HG03378 (cell line): ENCODE measurements around the gene MTF1.

ENCODE experiments used
- ATAC-seq: cut with Tn5 transposase; IDR thresholded peaks from one replicate; pipeline ENCODE4 v1.9.1; 2021; ENCODE audit warnings: mild to moderate bottlenecking, moderate library complexity; ENCODE audit not compliant: unreplicated experiment

The MTF1 gene

GRCh38 chr1:37831809-37832208 is 27.6 kb downstream of the MTF1 start:
- ATAC-seq: no peak

GRCh38 chr1:37831109-37831508 is 28.3 kb downstream of the MTF1 start:
- ATAC-seq: no peak

- no peak for ATAC-seq
These were observed 30.9 kb downstream of the MTF1 start for GRCh38 chr1:37828410-37829074.

- ATAC-seq: no peak
These were observed 33.9 kb downstream of the MTF1 start for GRCh38 chr1:37825506-37825905.

- ATAC-seq: no peak
These were observed 35.4 kb downstream of the MTF1 start for GRCh38 chr1:37824001-37824400.

- ATAC-seq: no peak
These were observed 36.2 kb downstream of the MTF1 start for GRCh38 chr1:37822906-37823815.

- ATAC-seq: no peak
These were observed 37.9 kb downstream of the MTF1 start for GRCh38 chr1:37821481-37821880.

- ATAC-seq: no peak
These were observed 41.9 kb downstream of the MTF1 start for GRCh38 chr1:37817481-37817880.

- no peak for ATAC-seq
These were observed 45.1 kb downstream of the MTF1 start for GRCh38 chr1:37814252-37814651.

- ATAC-seq: no peak
These were observed 45.8 kb downstream of the MTF1 start for GRCh38 chr1:37813529-37814145.

- ATAC-seq: no peak
These were observed 48.3 kb downstream of the MTF1 start for GRCh38 chr1:37811027-37811655.

- ATAC-seq: no peak
These were observed 49.5 kb downstream of the MTF1 start for GRCh38 chr1:37809942-37810341.

GRCh38 chr1:37808369-37809319 is 50.7 kb downstream of the MTF1 start:
- ATAC-seq: peak; percentile 25

- peak; percentile 53 for ATAC-seq
These were observed 51.6 kb downstream of the MTF1 start, which contains the start of the genes C1orf122 and YRDC for GRCh38 chr1:37807555-37808368. Gene C1orf122 (plus strand): TSS chr1:37807790. CDS start chr1:37808405, 615 bp downstream. Gene YRDC (minus strand): TSS chr1:37808208. CDS start chr1:37808180, 28 bp downstream.

GRCh38 chr1:37807220-37807554 is 52.2 kb downstream of the MTF1 start:
- no peak for ATAC-seq

GRCh38 chr1:37802439-37802838 is 57.0 kb downstream of the MTF1 start:
- ATAC-seq: no peak

- ATAC-seq: no peak
These were observed 61.5 kb downstream of the MTF1 start for GRCh38 chr1:37797750-37798345.

- ATAC-seq: no peak
These were observed 63.9 kb downstream of the MTF1 start for GRCh38 chr1:37795340-37796125.
